ENCODE measurements around the gene KIF26B. TPM values are rescaled to one million over a fixed set of nuclear protein-coding genes. Genes with fewer than 3 reads are reported as not detected.

Gene KIF26B
- total RNA-seq, 1 experiment from 2014 or later = 1.7 TPM

GRCh38 chr1:245742896-245743295, 588.1 kb downstream of the KIF26B start:
- no peak overlapping the region for H3K4me3 ChIP-seq (ENCODE audit: insufficient read depth, low read depth, low read length)
- H3K36me3 ChIP-seq (replicated peaks; ENCODE audit: control insufficient read depth, insufficient read depth, low read length) = no peaks in the 10 kb centered on the region
- no peaks in the 10 kb centered on the region for H3K27me3 ChIP-seq (ENCODE audit: control insufficient read depth, insufficient read depth, low read length)
- DNase-seq = no peak

- DNase-seq = peak; percentile 38
- no peaks in the 10 kb centered on the region for H3K36me3 ChIP-seq (replicated peaks; ENCODE audit: control insufficient read depth, insufficient read depth, low read length)
- no peaks in the 10 kb centered on the region; the same call in 1 of the 2 replicates for H3K27me3 ChIP-seq (ENCODE audit: control insufficient read depth, insufficient read depth, low read length)
- no peak overlapping the region for H3K4me3 ChIP-seq (ENCODE audit: insufficient read depth, low read depth, low read length)
These were observed 593.5 kb downstream of the KIF26B start for GRCh38 chr1:245748240-245748639.

GRCh38 chr1:245748646-245749045, 593.9 kb downstream of the KIF26B start:
- no peaks in the 10 kb centered on the region for H3K36me3 ChIP-seq (replicated peaks; ENCODE audit: control insufficient read depth, insufficient read depth, low read length)
- H3K4me3 ChIP-seq (ENCODE audit: insufficient read depth, low read depth, low read length) = no peak overlapping the region
- DNase-seq = no peak
- H3K27me3 ChIP-seq (ENCODE audit: control insufficient read depth, insufficient read depth, low read length) = no peaks in the 10 kb centered on the region; the same call in 1 of the 2 replicates

GRCh38 chr1:245749053-245749452, 594.3 kb downstream of the KIF26B start:
- H3K4me3 ChIP-seq (ENCODE audit: insufficient read depth, low read depth, low read length) = no peak overlapping the region
- no peak for DNase-seq
- no peaks in the 10 kb centered on the region for H3K36me3 ChIP-seq (replicated peaks; ENCODE audit: control insufficient read depth, insufficient read depth, low read length)
- no peaks in the 10 kb centered on the region; the same call in 1 of the 2 replicates for H3K27me3 ChIP-seq (ENCODE audit: control insufficient read depth, insufficient read depth, low read length)

- H3K27me3 ChIP-seq (ENCODE audit: control insufficient read depth, insufficient read depth, low read length) = no peaks in the 10 kb centered on the region; the same call in 1 of the 2 replicates
- H3K4me3 ChIP-seq (ENCODE audit: insufficient read depth, low read depth, low read length) = no peak overlapping the region
- no peak for DNase-seq
- no peaks in the 10 kb centered on the region for H3K36me3 ChIP-seq (replicated peaks; ENCODE audit: control insufficient read depth, insufficient read depth, low read length)
These were observed 595.5 kb downstream of the KIF26B start for GRCh38 chr1:245750261-245750660.

- DNase-seq = no peak
- Histone ChIP-seq H3K27me3 (ENCODE audit: control insufficient read depth, insufficient read depth, low read length) (no peaks in the 10 kb centered on the region; the same call in 1 of the 2 replicates), H3K36me3 (replicated peaks; ENCODE audit: control insufficient read depth, insufficient read depth, low read length) (no peaks in the 10 kb centered on the region), H3K4me3 (ENCODE audit: insufficient read depth, low read depth, low read length) (no peak overlapping the region)
These were observed 596.3 kb downstream of the KIF26B start for GRCh38 chr1:245751116-245751515.

- DNase-seq = peak; percentile 48
- H3K36me3 ChIP-seq (replicated peaks; ENCODE audit: control insufficient read depth, insufficient read depth, low read length) = no peaks in the 10 kb centered on the region
- H3K27me3 ChIP-seq (ENCODE audit: control insufficient read depth, insufficient read depth, low read length) = no peaks in the 10 kb centered on the region; the same call in 1 of the 2 replicates
- H3K4me3 ChIP-seq (ENCODE audit: insufficient read depth, low read depth, low read length) = no peak overlapping the region
These were observed 597.1 kb downstream of the KIF26B start for GRCh38 chr1:245751726-245752470.

- H3K4me3 ChIP-seq (ENCODE audit: insufficient read depth, low read depth, low read length) = no peak overlapping the region
- no peaks in the 10 kb centered on the region; the same call in 1 of the 2 replicates for H3K27me3 ChIP-seq (ENCODE audit: control insufficient read depth, insufficient read depth, low read length)
- H3K36me3 ChIP-seq (replicated peaks; ENCODE audit: control insufficient read depth, insufficient read depth, low read length) = no peaks in the 10 kb centered on the region
- DNase-seq = no peak
These were observed 597.8 kb downstream of the KIF26B start for GRCh38 chr1:245752561-245752960.

- no peak for DNase-seq
- H3K27me3 ChIP-seq (ENCODE audit: control insufficient read depth, insufficient read depth, low read length) = no peaks in the 10 kb centered on the region; the same call in 1 of the 2 replicates
- no peak overlapping the region for H3K4me3 ChIP-seq (ENCODE audit: insufficient read depth, low read depth, low read length)
- no peaks in the 10 kb centered on the region for H3K36me3 ChIP-seq (replicated peaks; ENCODE audit: control insufficient read depth, insufficient read depth, low read length)
These were observed 599.0 kb downstream of the KIF26B start for GRCh38 chr1:245753807-245754206.

GRCh38 chr1:245754463-245754961, 599.7 kb downstream of the KIF26B start:
- Histone ChIP-seq H3K36me3 (replicated peaks; ENCODE audit: control insufficient read depth, insufficient read depth, low read length) (no peaks in the 10 kb centered on the region), H3K4me3 (ENCODE audit: insufficient read depth, low read depth, low read length) (no peak overlapping the region), H3K27me3 (ENCODE audit: control insufficient read depth, insufficient read depth, low read length) (no peaks in the 10 kb centered on the region; the same call in 1 of the 2 replicates)
- peak; percentile 33 for DNase-seq
